HG03558 (cell line): ENCODE data around the gene MYRF.

Experiments used
- ATAC-seq: cut with Tn5 transposase; IDR thresholded peaks from one replicate; pipeline ENCODE4 v1.9.1; 2021; ENCODE audit warnings: moderate number of reproducible peaks; ENCODE audit not compliant: unreplicated experiment; ENCODE audit errors: extremely low read depth

MYRF gene

GRCh38 chr11:61771985-61772455 is 19.6 kb downstream of the MYRF start:
- no peak for ATAC-seq

- no peak for ATAC-seq
These were observed 20.9 kb downstream of the MYRF start for GRCh38 chr11:61773356-61773755.

DNA sequence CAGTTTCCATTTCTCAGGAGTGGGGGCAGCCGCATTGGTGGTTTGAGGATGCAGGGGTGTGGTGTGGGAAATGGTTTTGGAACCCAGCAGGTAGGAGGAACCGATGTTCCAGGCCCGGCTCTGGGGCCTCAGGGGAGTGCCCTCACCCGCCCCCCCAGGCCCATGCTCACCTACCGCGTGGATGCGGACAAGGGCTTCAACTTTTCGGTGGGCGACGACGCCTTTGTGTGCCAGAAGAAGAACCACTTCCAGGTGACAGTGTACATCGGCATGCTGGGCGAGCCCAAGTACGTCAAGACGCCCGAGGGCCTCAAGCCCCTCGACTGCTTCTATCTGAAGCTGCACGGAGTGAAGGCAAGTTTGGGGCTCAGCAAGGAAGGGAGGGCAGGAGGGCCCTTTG is 21.4 kb downstream of the MYRF start:
- no peak for ATAC-seq

DNA sequence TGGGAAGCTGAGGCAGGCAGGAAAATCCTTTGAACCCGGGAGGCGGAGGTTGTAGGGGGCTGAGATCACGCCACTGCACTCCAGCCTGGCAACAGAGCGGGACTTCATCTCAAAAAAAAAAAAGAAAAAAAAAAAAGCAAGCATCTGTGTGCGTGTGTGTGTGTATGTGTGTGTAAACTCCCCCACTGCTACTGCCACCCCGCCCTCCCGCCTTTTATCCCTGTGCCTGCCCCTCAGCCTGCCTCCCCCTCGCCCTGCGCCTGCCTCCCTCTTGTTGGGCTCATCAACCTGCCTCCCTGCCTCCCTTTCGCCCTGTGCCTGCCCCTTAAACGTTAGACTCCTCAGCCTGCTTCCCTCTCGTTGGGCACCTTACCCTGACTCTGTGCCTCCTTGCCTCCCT is 22.0 kb downstream of the MYRF start:
- no peak for ATAC-seq

DNA sequence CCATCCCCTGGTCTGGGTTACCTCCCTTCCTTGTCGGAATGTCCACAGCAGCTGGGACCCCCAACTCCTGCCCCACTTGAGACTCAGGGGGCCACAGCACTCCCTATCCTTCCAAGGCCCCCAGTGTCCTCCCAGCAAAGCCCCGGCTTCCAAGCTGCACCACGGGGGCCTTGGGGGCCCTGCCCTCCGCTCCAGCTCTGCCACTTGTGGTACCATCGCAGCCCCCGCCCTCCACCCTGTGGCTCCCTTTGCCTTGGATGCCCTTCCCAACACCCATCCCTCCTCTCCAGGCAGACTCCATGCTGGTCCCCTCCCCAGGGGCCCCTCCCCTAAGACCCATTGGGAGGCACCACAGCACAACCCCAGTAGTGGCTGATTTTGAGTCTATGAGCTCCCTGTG is 22.7 kb downstream of the MYRF start:
- no peak for ATAC-seq

GRCh38 chr11:61775606-61776554 is 23.4 kb downstream of the MYRF start:
- no peak for ATAC-seq

GRCh38 chr11:61776561-61777075 is 24.2 kb downstream of the MYRF start:
- ATAC-seq = no peak

- no peak for ATAC-seq
These were observed 25.0 kb downstream of the MYRF start for GRCh38 chr11:61777234-61778090.

GRCh38 chr11:61778357-61778886 is 26.0 kb downstream of the MYRF start:
- ATAC-seq = no peak

DNA sequence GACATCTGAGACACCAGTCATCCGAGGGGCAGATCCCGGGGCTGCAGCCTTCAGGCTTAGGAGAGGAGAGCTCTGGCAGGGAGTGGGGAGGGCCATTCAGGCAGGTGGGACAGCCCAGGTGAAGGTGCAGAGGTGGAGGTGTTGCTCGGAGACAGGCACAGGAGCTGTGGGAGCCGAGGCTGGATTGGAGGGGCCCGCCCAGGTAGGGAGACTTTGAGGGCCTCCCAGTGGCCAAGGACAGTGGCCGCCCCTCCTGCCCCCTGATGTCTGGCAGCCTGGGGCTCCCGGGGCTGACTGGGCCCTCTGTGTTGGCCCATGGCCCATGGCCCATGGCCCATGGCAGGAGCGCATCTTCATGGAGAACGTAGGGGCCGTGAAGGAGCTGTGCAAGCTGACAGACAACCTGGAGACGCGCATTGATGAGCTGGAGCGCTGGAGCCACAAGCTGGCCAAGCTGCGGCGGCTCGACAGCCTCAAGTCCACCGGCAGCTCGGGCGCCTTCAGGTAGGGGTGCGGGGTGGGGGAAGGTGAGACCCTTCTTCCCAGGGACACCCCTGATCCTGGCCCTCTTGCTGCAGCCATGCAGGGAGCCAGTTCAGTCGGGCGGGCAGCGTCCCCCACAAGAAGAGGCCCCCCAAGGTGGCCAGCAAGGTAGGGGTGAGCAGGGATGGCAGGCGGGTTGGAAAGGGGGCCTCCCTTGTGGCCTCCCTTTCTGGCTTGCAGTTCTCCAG is 26.6 kb downstream of the MYRF start:
- ATAC-seq = no peak

GRCh38 chr11:61779666-61780525 is 27.5 kb downstream of the MYRF start:
- no peak for ATAC-seq

GRCh38 chr11:61780581-61781162 is 28.2 kb downstream of the MYRF start:
- no peak for ATAC-seq

DNA sequence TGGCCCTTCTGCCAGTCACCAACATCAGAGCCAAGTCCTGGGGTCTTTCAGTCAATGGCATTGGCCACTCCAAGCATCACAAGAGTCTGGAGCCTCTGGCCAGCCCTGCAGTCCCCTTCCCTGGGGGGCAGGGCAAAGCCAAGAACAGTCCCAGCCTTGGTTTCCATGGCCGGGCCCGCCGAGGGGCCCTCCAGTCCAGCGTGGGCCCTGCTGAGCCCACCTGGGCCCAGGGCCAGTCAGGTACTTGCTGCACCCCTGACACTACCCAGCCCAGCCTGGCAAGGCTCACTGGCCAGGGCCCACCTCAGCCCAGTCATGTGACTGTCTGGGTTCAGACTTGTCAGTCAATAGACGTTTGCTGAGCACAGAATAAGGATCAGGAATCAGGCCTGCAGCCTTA is 29.1 kb downstream of the MYRF start:
- no peak for ATAC-seq

GRCh38 chr11:61782299-61782698 is 29.9 kb downstream of the MYRF start:
- ATAC-seq = no peak

DNA sequence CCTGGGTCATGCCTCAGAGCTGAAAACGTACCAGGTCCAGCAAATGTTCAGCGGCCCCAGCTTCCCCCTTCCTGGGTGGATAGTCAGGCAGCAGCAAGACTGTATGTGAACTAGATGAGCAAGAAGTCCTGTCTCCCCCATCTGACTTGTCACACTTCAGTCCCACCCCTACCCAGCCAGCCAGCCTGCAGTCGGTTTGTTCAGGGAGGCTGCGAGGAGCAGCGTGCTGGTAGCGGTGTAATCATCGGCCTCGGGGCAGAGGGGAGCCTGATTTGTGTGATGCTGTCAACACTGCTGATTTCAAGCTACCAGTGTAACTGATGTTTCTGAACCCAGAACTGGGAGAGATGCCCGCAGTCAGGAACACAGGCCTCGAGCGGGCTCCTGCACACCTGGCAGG is 30.4 kb downstream of the MYRF start:
- no peak for ATAC-seq

DNA sequence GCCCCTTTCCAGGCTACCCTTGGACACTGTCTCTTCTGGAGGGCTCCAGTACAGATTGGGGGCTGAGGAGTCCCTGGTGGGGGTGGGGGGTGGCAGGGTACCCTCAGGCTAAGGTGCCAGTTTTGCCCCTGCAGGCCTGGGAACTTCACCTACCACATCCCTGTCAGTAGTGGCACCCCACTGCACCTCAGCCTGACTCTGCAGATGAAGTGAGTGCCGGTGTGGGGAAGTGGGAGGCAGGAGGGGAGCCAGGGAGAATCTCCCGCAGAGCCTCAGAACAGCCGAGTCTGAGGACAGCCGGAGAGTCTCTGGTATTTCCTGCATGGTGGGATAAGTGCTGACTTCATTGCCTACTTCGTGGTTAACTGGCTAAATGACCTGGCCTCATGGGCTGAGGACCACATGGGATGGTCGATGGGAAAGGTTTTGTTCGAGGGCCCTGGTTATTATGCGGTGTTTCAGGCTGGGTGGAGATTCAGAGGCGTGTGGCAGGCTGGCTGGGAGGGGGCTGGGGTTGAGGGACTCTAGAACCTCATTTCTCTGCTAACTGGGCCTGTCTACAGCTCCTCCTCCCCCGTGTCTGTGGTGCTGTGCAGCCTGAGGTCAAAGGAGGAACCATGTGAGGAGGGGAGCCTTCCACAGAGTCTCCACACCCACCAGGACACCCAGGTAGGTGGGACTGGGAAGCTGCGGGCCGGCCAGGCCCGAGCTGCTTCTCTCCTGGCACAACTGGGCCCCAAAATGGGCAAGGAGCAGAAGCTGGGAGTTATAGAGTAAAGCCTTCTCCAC is 31.5 kb downstream of the MYRF start:
- no peak for ATAC-seq

DNA sequence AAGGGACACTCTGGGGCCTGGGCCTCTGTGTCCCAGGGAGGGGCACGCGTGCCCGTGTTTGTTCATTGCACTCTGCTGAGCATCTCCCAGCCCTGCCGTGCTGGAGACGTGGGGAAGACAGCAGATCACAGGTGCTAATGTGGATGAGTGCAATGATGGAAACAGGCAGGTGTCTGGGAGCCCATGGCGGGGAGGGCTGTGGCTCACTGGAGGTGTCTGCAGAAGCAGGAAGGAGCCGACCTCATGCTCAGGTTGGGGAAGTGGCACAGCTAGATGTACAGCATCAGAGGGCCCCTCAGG is 32.0 kb downstream of the MYRF start:
- no peak for ATAC-seq

- ATAC-seq = no peak
These were observed 33.5 kb downstream of the MYRF start for GRCh38 chr11:61785837-61786402.
